Measurements from ENCODE around the gene DIAPH1. TPM values are rescaled to one million over a fixed set of nuclear protein-coding genes. Genes with fewer than 3 reads are reported as not detected.

The DIAPH1 gene
- total RNA-seq, 1 donor from 2014 or later = 20.4 TPM

GRCh38 chr5:141524604-141525597 is 93.9 kb downstream of the DIAPH1 start:
- H3K4me1 Mint-ChIP-seq = peaks cover 49% of the 10 kb centered on the region
- no peak overlapping the region for H3K27ac ChIP-seq
- peak; percentile 100 for TF ChIP-seq CTCF (IDR thresholded peaks at IDR 0.05)
- no peak for TF ChIP-seq EZH2phosphoT487 (IDR thresholded peaks at IDR 0.05)
- peaks cover 23% of the 10 kb centered on the region for H3K4me1 ChIP-seq
- no peak overlapping the region for H3K9ac ChIP-seq
- H3K27ac Mint-ChIP-seq = peak overlapping the region; percentile 99
- H3K27me3 Mint-ChIP-seq (ENCODE audit: insufficient read depth, low read depth) = no peaks in the 10 kb centered on the region
- no peaks in the 10 kb centered on the region for H3K79me2 ChIP-seq (ENCODE audit: low read depth)
- H3K27me3 ChIP-seq = no peaks in the 10 kb centered on the region
- peak; percentile 100 for DNase-seq (ENCODE audit: low spot score)
- peak overlapping the region; percentile 72 for H3K4me3 Mint-ChIP-seq
- peaks cover 3% of the 10 kb centered on the region for H3K36me3 ChIP-seq
- H3F3A ChIP-seq (ENCODE audit: low read depth) = peaks cover 27% of the 10 kb centered on the region
- no peaks in the 10 kb centered on the region for H3K9me3 ChIP-seq (ENCODE audit: low read depth)
- no peak overlapping the region for H3K4me3 ChIP-seq
- H4K20me1 ChIP-seq (ENCODE audit: low read depth) = no peaks in the 10 kb centered on the region
- H3K36me3 Mint-ChIP-seq = peaks cover 45% of the 10 kb centered on the region
- peak overlapping the region; percentile 26 for H3K4me2 ChIP-seq
- H3K9me3 Mint-ChIP-seq = peaks cover 4% of the 10 kb centered on the region
- H2AFZ ChIP-seq (replicated peaks) = no peak overlapping the region

- Histone ChIP-seq H3K4me3 (no peak overlapping the region), H3K79me2 (ENCODE audit: low read depth) (no peaks in the 10 kb centered on the region), H3K9me3 (ENCODE audit: low read depth) (no peaks in the 10 kb centered on the region), H4K20me1 (ENCODE audit: low read depth) (no peaks in the 10 kb centered on the region), H3K27me3 (no peaks in the 10 kb centered on the region), H3K4me2 (peak overlapping the region; percentile 26), H3K27ac (no peak overlapping the region), H3K4me1 (peaks cover 23% of the 10 kb centered on the region), H3K36me3 (peaks cover 3% of the 10 kb centered on the region), H3K9ac (no peak overlapping the region), H3F3A (ENCODE audit: low read depth) (peaks cover 27% of the 10 kb centered on the region), H2AFZ (replicated peaks) (no peak overlapping the region)
- H3K4me1 Mint-ChIP-seq = peaks cover 53% of the 10 kb centered on the region
- peak overlapping the region; percentile 99 for H3K27ac Mint-ChIP-seq
- no peaks in the 10 kb centered on the region for H3K27me3 Mint-ChIP-seq (ENCODE audit: insufficient read depth, low read depth)
- peak overlapping the region; percentile 72 for H3K4me3 Mint-ChIP-seq
- peaks cover 52% of the 10 kb centered on the region for H3K36me3 Mint-ChIP-seq
- H3K9me3 Mint-ChIP-seq = peaks cover 4% of the 10 kb centered on the region
- no peak for DNase-seq (ENCODE audit: low spot score)
- TF ChIP-seq EZH2phosphoT487 (IDR thresholded peaks at IDR 0.05) = no peak
- no peak for TF ChIP-seq EZH2 (IDR thresholded peaks at IDR 0.05)
- TF ChIP-seq CTCF (IDR thresholded peaks at IDR 0.05) = no peak
Observed at GRCh38 chr5:141523991-141524390, 94.8 kb downstream of the DIAPH1 start.

- Histone ChIP-seq H3K9ac (no peak overlapping the region), H3K79me2 (ENCODE audit: low read depth) (no peaks in the 10 kb centered on the region), H3K9me3 (ENCODE audit: low read depth) (no peaks in the 10 kb centered on the region), H3K36me3 (peaks cover 3% of the 10 kb centered on the region), H2AFZ (replicated peaks) (no peak overlapping the region), H3K27me3 (no peaks in the 10 kb centered on the region), H3K4me3 (no peak overlapping the region), H3K4me2 (peak overlapping the region; percentile 13), H4K20me1 (ENCODE audit: low read depth) (no peaks in the 10 kb centered on the region), H3K4me1 (peaks cover 23% of the 10 kb centered on the region), H3F3A (ENCODE audit: low read depth) (peaks cover 27% of the 10 kb centered on the region), H3K27ac (peak overlapping the region; percentile 61)
- H3K9me3 Mint-ChIP-seq = peaks cover 4% of the 10 kb centered on the region
- H3K4me1 Mint-ChIP-seq = peaks cover 65% of the 10 kb centered on the region
- TF ChIP-seq EZH2 (IDR thresholded peaks at IDR 0.05) (no peak), CTCF (IDR thresholded peaks at IDR 0.05) (no peak), EZH2phosphoT487 (IDR thresholded peaks at IDR 0.05) (no peak)
- H3K27ac Mint-ChIP-seq = peak overlapping the region; percentile 92
- no peak overlapping the region for H3K4me3 Mint-ChIP-seq
- H3K36me3 Mint-ChIP-seq = peaks cover 54% of the 10 kb centered on the region
- DNase-seq (ENCODE audit: low spot score) = no peak
- no peaks in the 10 kb centered on the region for H3K27me3 Mint-ChIP-seq (ENCODE audit: insufficient read depth, low read depth)
Observed at GRCh38 chr5:141522301-141522700, 96.5 kb downstream of the DIAPH1 start.

Measured in neural progenitor cell (in vitro differentiated cells).